OCI-LY3 (cell line): ENCODE measurements around the gene SMURF1.

ENCODE experiments used
- H2AFZ ChIP-seq: fragments of 200-600, 300-600 bp; shearing (Covaris generic); 2 replicates; pipeline ENCODE4 v1.6.0; 2014; ENCODE audit warnings: antibody characterized with exemption, low read depth, low read length
- H3K27ac ChIP-seq: fragments of 200-600, 300-600 bp; sonication (generic); 2 replicates; pipeline ENCODE4 v1.5.1; 2014; ENCODE audit warnings: mild to moderate bottlenecking, low read length, moderate library complexity, mixed read lengths
- H3K27me3 ChIP-seq: fragments of 200-600, 300-600 bp; sonication (generic); 2 replicates; pipeline ENCODE4 v1.6.1; 2014; ENCODE audit warnings: low read depth, low read length, mixed read lengths
- H3K36me3 ChIP-seq: fragments of 200-600, 300-600 bp; sonication (generic); replicated peaks from 2 replicates; pipeline ENCODE3; 2014; ENCODE audit warnings: low read depth, low read length, mixed read lengths
- H3K4me1 ChIP-seq: fragments of 300-600, 200-600 bp; sonication (generic); 2 replicates; pipeline ENCODE4 v1.6.1; 2014; ENCODE audit warnings: low read length, mixed read lengths
- H3K4me2 ChIP-seq: fragments of 200-600, 300-600 bp; sonication (generic); 2 replicates; pipeline ENCODE4 v1.6.1; 2014; ENCODE audit warnings: low read length, mixed read lengths
- H3K4me3 ChIP-seq: fragments of 300-600, 200-600 bp; sonication (generic); 2 replicates; pipeline ENCODE4 v1.5.1; 2014; ENCODE audit warnings: antibody characterized with exemption, mild to moderate bottlenecking, low read length, moderate library complexity
- H3K79me2 ChIP-seq: fragments of 300-600, 200-600 bp; shearing (Covaris generic); 2 replicates; pipeline ENCODE4 v1.6.1; 2014; ENCODE audit warnings: mild to moderate bottlenecking, low read length, mixed read lengths
- H3K9ac ChIP-seq: fragments of 300-600, 200-600 bp; shearing (Covaris generic); 2 replicates; pipeline ENCODE4 v1.6.0; 2014; ENCODE audit warnings: mild to moderate bottlenecking, low read length, moderate library complexity
- H3K9me3 ChIP-seq: fragments of 200-600, 300-600 bp; shearing (Covaris generic); 2 replicates; pipeline ENCODE4 v1.6.1; 2014; ENCODE audit warnings: low read length, mixed read lengths; ENCODE audit not compliant: insufficient read depth
- H4K20me1 ChIP-seq: fragments of 200-600, 300-600 bp; sonication (generic); 2 replicates; pipeline ENCODE4 v1.6.1; 2016; ENCODE audit warnings: low read length, mixed read lengths; ENCODE audit not compliant: insufficient read depth
- CTCF ChIP-seq: fragments of 200-600, 300-600 bp; sonication (generic); IDR thresholded peaks from 2 replicates; pipeline ENCODE4 v1.5.1; 2014; ENCODE audit warnings: antibody characterized with exemption, low read length, low read depth
- EZH2phosphoT487 ChIP-seq: fragments of 200-600 bp; shearing (Covaris generic); IDR thresholded peaks from 2 replicates; pipeline ENCODE4 v1.6.1; 2018; ENCODE audit warnings: antibody characterized with exemption, mixed run types, low read depth

Gene SMURF1

GRCh38 chr7:99005776-99006175 is 138.1 kb downstream of the SMURF1 start:
- Histone ChIP-seq H4K20me1 (peaks cover 4% of the 10 kb centered on the region), H3K4me2 (peak overlapping the region; percentile 29), H3K36me3 (peaks cover 51% of the 10 kb centered on the region), H3K79me2 (no peaks in the 10 kb centered on the region), H3K4me1 (peaks cover 12% of the 10 kb centered on the region), H3K9ac (no peak overlapping the region), H3K27me3 (no peaks in the 10 kb centered on the region), H3K4me3 (no peak overlapping the region), H3K27ac (peak overlapping the region; percentile 27; the same call in 1 of the 2 replicates), H3K9me3 (no peaks in the 10 kb centered on the region), H2AFZ (no peak overlapping the region)
- TF ChIP-seq EZH2phosphoT487 (no peak), CTCF (no peak)

GRCh38 chr7:99004781-99005500 is 139.0 kb downstream of the SMURF1 start:
- Histone ChIP-seq H2AFZ (no peak overlapping the region), H3K27me3 (no peaks in the 10 kb centered on the region), H3K9ac (no peak overlapping the region), H3K4me2 (no peak overlapping the region), H3K9me3 (no peaks in the 10 kb centered on the region), H3K4me3 (no peak overlapping the region), H4K20me1 (peaks cover 4% of the 10 kb centered on the region), H3K36me3 (peaks cover 45% of the 10 kb centered on the region), H3K4me1 (peaks cover 12% of the 10 kb centered on the region), H3K79me2 (no peaks in the 10 kb centered on the region), H3K27ac (0 out of 2 replicates have a peak overlapping the region, but pooled peaks have one; percentile 24)
- TF ChIP-seq EZH2phosphoT487 (no peak), CTCF (no peak)

GRCh38 chr7:99004216-99004615 is 139.7 kb downstream of the SMURF1 start:
- Histone ChIP-seq H3K36me3 (peaks cover 50% of the 10 kb centered on the region), H3K4me1 (peaks cover 12% of the 10 kb centered on the region), H2AFZ (no peak overlapping the region), H3K27ac (no peak overlapping the region), H3K79me2 (no peaks in the 10 kb centered on the region), H3K4me3 (no peak overlapping the region), H4K20me1 (peaks cover 4% of the 10 kb centered on the region), H3K9me3 (no peaks in the 10 kb centered on the region), H3K27me3 (no peaks in the 10 kb centered on the region), H3K9ac (no peak overlapping the region), H3K4me2 (no peak overlapping the region)
- TF ChIP-seq CTCF (no peak), EZH2phosphoT487 (no peak)

- Histone ChIP-seq H2AFZ (no peak overlapping the region), H3K36me3 (peaks cover 51% of the 10 kb centered on the region), H3K4me1 (peaks cover 12% of the 10 kb centered on the region), H3K79me2 (no peaks in the 10 kb centered on the region), H3K4me2 (no peak overlapping the region), H3K4me3 (no peak overlapping the region), H3K9ac (no peak overlapping the region), H3K27me3 (no peaks in the 10 kb centered on the region), H4K20me1 (peaks cover 4% of the 10 kb centered on the region), H3K9me3 (no peaks in the 10 kb centered on the region), H3K27ac (no peak overlapping the region)
- TF ChIP-seq EZH2phosphoT487 (no peak), CTCF (no peak)
Observed at GRCh38 chr7:99003419-99003818, 140.5 kb downstream of the SMURF1 start.
